ENCODE measurements around the gene SDHAF3. TPM values are rescaled to one million over a fixed set of nuclear protein-coding genes. Genes with fewer than 3 reads are reported as not detected.

Gene SDHAF3
- total and polyA plus RNA-seq, 2 donors (not counting 3 experiments of a cell fraction or from before 2014, with no cell fraction given) = 1.7 to 5.2 TPM

GRCh38 chr7:97204821-97205220 is 87.3 kb downstream of the SDHAF3 start:
- Histone ChIP-seq H3K4me1 (ENCODE audit: control insufficient read depth, extremely low read depth, insufficient read depth, low read length) (no peaks in the 10 kb centered on the region), H3K9ac (replicated peaks; ENCODE audit: extremely low read depth, insufficient read depth, low read length) (no peak overlapping the region), H4K20me1 (replicated peaks; ENCODE audit: control insufficient read depth, extremely low read depth, insufficient read depth, low read length) (no peaks in the 10 kb centered on the region), H2AFZ (ENCODE audit: low read depth, low read length) (no peak overlapping the region), H3K9me3 (replicated peaks; ENCODE audit: control insufficient read depth, insufficient read depth, low read length) (no peaks in the 10 kb centered on the region), H3K9me1 (replicated peaks; ENCODE audit: control insufficient read depth, extremely low read depth, insufficient read depth, low read length) (no peaks in the 10 kb centered on the region), H3K79me2 (ENCODE audit: control insufficient read depth, insufficient read depth, low read length) (no peaks in the 10 kb centered on the region), H3K27me3 (ENCODE audit: control insufficient read depth in 2 of 2, insufficient read depth in 2 of 2, low read length in 2 of 2) (no peaks in the 10 kb centered on the region), H3K27ac (ENCODE audit: insufficient read depth, low read depth, low read length) (no peak overlapping the region), H3K4me2 (ENCODE audit: insufficient read depth, low read length) (no peak overlapping the region), H3K36me3 (ENCODE audit: control insufficient read depth in 2 of 2, extremely low read depth in 1 of 2, insufficient read depth in 2 of 2, low read length in 2 of 2) (no peaks in the 10 kb centered on the region), H3K4me3 (replicated peaks in 1 of 3; ENCODE audit: insufficient read depth in 1 of 3, low read depth in 1 of 3, low read length in 3 of 3) (no peak overlapping the region)
- intact Hi-C loops (cut with micrococcal nuclease) = no loop called here
- DNase-seq (ENCODE audit: low read depth, low spot score) (no peak), FAIRE-seq (no peak)
- ChIA-PET POLR2A (no interaction called here), CTCF (interaction anchor here (0.7 kb wide), 1 partner anchor 26 kb away, joined by 4 read pairs; no protein-coding TSS in a partner anchor)
- BruUV-seq (replicated peaks) = no TSS peak
- dilution Hi-C loops (cut with MboI; ENCODE audit: extremely low pct_ligation_motif_present, low sequenced_read_pairs) = no loop called here
- TF ChIP-seq POLR2AphosphoS5 (IDR thresholded peaks at IDR 0.05; ENCODE audit: insufficient read depth, low read depth, low read length) (no peak), POLR2A (IDR thresholded peaks at IDR 0.05; ENCODE audit: low read depth, low read length) (no peak), MYC (IDR thresholded peaks at IDR 0.05; ENCODE audit: low read depth, low read length) (no peak), GATA2 (IDR thresholded peaks at IDR 0.05; ENCODE audit: insufficient read depth, insufficient read length, low read depth, low read length) (no peak), MAX (IDR thresholded peaks at IDR 0.05; ENCODE audit: insufficient read depth, insufficient read length) (no peak), JUN (IDR thresholded peaks at IDR 0.05; ENCODE audit: borderline replicate concordance, insufficient read depth, insufficient read length, low read depth) (no peak), FOS (IDR thresholded peaks at IDR 0.05; ENCODE audit: borderline replicate concordance, insufficient read depth, low read length) (no peak), EZH2 (IDR thresholded peaks at IDR 0.05; ENCODE audit: borderline replicate concordance, low read depth, low read length, severe bottlenecking) (no peak), CTCF (IDR thresholded peaks at IDR 0.05; ENCODE audit: extremely low read depth in 1 of 2, insufficient read depth in 1 of 2, low read depth in 1 of 2, low read length in 2 of 2) (no peak)

Measured in endothelial cell of umbilical vein (primary cell).